Ovary (tissue), 9 donors: ENCODE results near the gene SLC6A1. TPM values are rescaled to one million over a fixed set of nuclear protein-coding genes. Genes with fewer than 3 reads are reported as not detected.

Source experiments
- DNase-seq, 5 donors: peaks; one replicate each; pipeline ENCODE4 v3.0.0-alpha.2; 2019 to 2020
- H3K27ac ChIP-seq, 2 donors: fragments of 200-600 bp; one replicate each; pipeline versions ENCODE4 v1.5.1 to v1.8.0; 2019 to 2022
- H3K27me3 ChIP-seq: fragments of 200-600 bp; one replicate; pipeline ENCODE4 v1.8.0; 2022
- H3K36me3 ChIP-seq: fragments of 200-600 bp; sonication (generic); one replicate; pipeline ENCODE4 v1.5.1; 2019
- H3K4me1 ChIP-seq: one replicate; pipeline ENCODE4 v1.8.1; 2013; ENCODE audit warnings: mild to moderate bottlenecking, moderate library complexity; ENCODE audit not compliant: insufficient read depth
- H3K4me3 ChIP-seq: fragments of 200-600 bp; sonication (generic); one replicate; pipeline ENCODE4 v1.5.1; 2017
- H3K9me3 ChIP-seq, 2 donors: fragments of 200-600 bp in 1 of 2; sonication (generic) in 1 of 2; one replicate each; pipeline versions ENCODE4 v1.5.1 to v1.8.1; 2013 to 2019; ENCODE audit warnings: mild to moderate bottlenecking in 1 of 2, moderate library complexity in 1 of 2
- EP300 ChIP-seq: sonication (generic); formaldehyde crosslinking; IDR thresholded peaks from one replicate; pipeline ENCODE4 v1.6.1; 2017; ENCODE audit warnings: antibody characterized with exemption
- POLR2A ChIP-seq: fragments of 450-650 bp; IDR thresholded peaks from one replicate; pipeline ENCODE4 v1.6.1; 2017; ENCODE audit warnings: antibody characterized with exemption, mild to moderate bottlenecking, moderate library complexity
- WGBS, 3 donors: extraction: QIAGEN DNeasy Blood & Tissue Kit in 1 of 3; methylation state at CpG; one replicate each; pipeline versions ENCODE4 v1.1.5 to v1.1.7; 2013 to 2017; 5-methylcytosine and 5-hydroxymethylcytosine counted together
- intact Hi-C, 4 donors: fragments of 100-400 bp; cut with DNase I; formaldehyde crosslinking; loops; one replicate each; pipeline versions ENCODE4 v1.11.0 to v1.15.1; 2022 to 2023
- polyA plus RNA-seq, 2 donors: library from polyadenylated mRNA; stranded (reverse); fragments of 200-250 nt in 1 of 2; fragments of 350-450 nt in 1 of 2; fragmentation: Illumina TruSeq in 1 of 2; extraction: RNeasy Lipid Tissue Mini Kit (QIAGEN cat#74804) in 1 of 2; gene quantifications; one replicate each; pipeline ENCODE4 v1.2.3, GENCODE V29; 2013 to 2014
- total RNA-seq, 7 donors: library from RNA; depleted of rRNA in 2 of 7; stranded (reverse); fragments of >200 nt in 2 of 7; fragmentation: NEBNext Ultra II Directional in 3 of 7; extraction: Animal tissue kit (Norgen Biotek cat#: 25700) in 3 of 7; gene quantifications; one replicate each; pipeline versions ENCODE4 v1.1.0 to v1.2.4, GENCODE V29; 2016 to 2023
- TF ChIP-seq, protein P1 (sequence below), 3 donors: fragments of 450-650 bp in 2 of 3; fragments of 200-600 bp in 1 of 3; IDR thresholded peaks; one replicate each; pipeline versions ENCODE4 v1.5.1 to v1.8.0; 2016 to 2022; ENCODE audit warnings: antibody characterized with exemption in 3 of 3, mild to moderate bottlenecking in 1 of 3
- donor health status: DM: no; HTN: no; CAD: no; lungs with moderate emphysema.
- donor health status: DM: no; HTN: no; CAD: no.
- donor health status: Bipolar disorder and iron deficiency.
- donor health status: DM: yes; HTN: yes; CAD: no.
- donor health status: DM: no; HTN: no; CAD: no.
- donor health status: DM: yes; HTN: yes; CAD: no.

SLC6A1 gene
- total and polyA plus RNA-seq, 9 donors, result 0.23 to 3.3 (median 1.2) TPM

- Histone ChIP-seq H3K4me1 (peaks cover 2% of the 10 kb centered on the region), H3K36me3 (no peaks in the 10 kb centered on the region), H3K4me3 (no peak overlapping the region), H3K27me3 (no peaks in the 10 kb centered on the region), H3K27ac (no peak overlapping the region), H3K9me3 (no peaks in the 10 kb centered on the region)
- intact Hi-C loops, result no loop called here
- WGBS, 3 donors, result 40 to 47% (median 44%) methylated on average over 3 of the region's 3 CpGs
- no peak for DNase-seq
- TF ChIP-seq POLR2A (no peak), EP300 (no peak)
- TF ChIP-seq, protein P1, sequence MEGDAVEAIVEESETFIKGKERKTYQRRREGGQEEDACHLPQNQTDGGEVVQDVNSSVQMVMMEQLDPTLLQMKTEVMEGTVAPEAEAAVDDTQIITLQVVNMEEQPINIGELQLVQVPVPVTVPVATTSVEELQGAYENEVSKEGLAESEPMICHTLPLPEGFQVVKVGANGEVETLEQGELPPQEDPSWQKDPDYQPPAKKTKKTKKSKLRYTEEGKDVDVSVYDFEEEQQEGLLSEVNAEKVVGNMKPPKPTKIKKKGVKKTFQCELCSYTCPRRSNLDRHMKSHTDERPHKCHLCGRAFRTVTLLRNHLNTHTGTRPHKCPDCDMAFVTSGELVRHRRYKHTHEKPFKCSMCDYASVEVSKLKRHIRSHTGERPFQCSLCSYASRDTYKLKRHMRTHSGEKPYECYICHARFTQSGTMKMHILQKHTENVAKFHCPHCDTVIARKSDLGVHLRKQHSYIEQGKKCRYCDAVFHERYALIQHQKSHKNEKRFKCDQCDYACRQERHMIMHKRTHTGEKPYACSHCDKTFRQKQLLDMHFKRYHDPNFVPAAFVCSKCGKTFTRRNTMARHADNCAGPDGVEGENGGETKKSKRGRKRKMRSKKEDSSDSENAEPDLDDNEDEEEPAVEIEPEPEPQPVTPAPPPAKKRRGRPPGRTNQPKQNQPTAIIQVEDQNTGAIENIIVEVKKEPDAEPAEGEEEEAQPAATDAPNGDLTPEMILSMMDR (IDR thresholded peaks at IDR 0.05), result no peak
Measured at GRCh38 chr3:10994306-10994705, 1.8 kb downstream of the SLC6A1 start.

DNA sequence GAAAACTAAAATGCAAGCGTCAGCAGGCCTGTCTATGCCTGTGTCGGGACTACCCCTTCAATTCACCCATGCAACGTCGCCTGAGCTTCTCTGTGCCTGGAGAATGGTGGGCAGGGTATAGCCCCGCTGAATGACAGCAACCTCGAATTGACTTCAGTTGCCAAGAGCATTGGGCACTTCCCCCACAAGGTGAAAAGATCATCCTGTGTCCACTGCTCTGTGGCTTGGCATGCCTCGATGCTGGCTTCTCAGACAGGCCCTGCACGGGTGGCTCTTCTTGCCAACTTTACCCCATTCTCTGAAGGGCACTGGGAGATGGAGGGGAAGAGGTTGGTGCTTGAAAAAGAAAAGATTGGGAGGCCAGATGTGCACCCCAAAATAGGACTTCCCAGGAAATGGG lies 3.3 kb downstream of the SLC6A1 start:
- TF ChIP-seq EP300 (no peak), POLR2A (no peak)
- TF ChIP-seq, protein P1 (IDR thresholded peaks at IDR 0.05), result no peak
- H3K27ac ChIP-seq, result no peak overlapping the region
- H3K27me3 ChIP-seq, result no peaks in the 10 kb centered on the region
- intact Hi-C loops, result no loop called here
- peaks cover 2% of the 10 kb centered on the region for H3K4me1 ChIP-seq
- WGBS, 3 donors, result 84 to 89% (median 89%) methylated on average over 8 of the region's 8 CpGs
- no peak overlapping the region for H3K4me3 ChIP-seq
- no peaks in the 10 kb centered on the region for H3K9me3 ChIP-seq
- H3K36me3 ChIP-seq, result no peaks in the 10 kb centered on the region
- DNase-seq, result no peak

GRCh38 chr3:10996345-10997013 lies 3.9 kb downstream of the SLC6A1 start:
- H3K4me1 ChIP-seq, result peaks cover 2% of the 10 kb centered on the region
- intact Hi-C loops, result no loop called here
- H3K27ac ChIP-seq, result no peak overlapping the region
- H3K9me3 ChIP-seq, result no peaks in the 10 kb centered on the region
- no peak overlapping the region for H3K4me3 ChIP-seq
- H3K27me3 ChIP-seq, result no peaks in the 10 kb centered on the region
- 64 to 68% (median 65%) methylated on average over 5 of the region's 5 CpGs for WGBS, 3 donors
- no peak for TF ChIP-seq POLR2A
- no peak for DNase-seq
- H3K36me3 ChIP-seq, result no peaks in the 10 kb centered on the region

- H3K9me3 ChIP-seq, result no peaks in the 10 kb centered on the region
- no peaks in the 10 kb centered on the region for H3K36me3 ChIP-seq
- no peak overlapping the region for H3K4me3 ChIP-seq
- H3K27ac ChIP-seq, result no peak overlapping the region
- TF ChIP-seq POLR2A (no peak), EP300 (no peak)
- TF ChIP-seq, protein P1 (IDR thresholded peaks at IDR 0.05), result no peak
- DNase-seq, result no peak
- 62 to 78% (median 64%) methylated on average over 5 of the region's 5 CpGs for WGBS, 3 donors
- H3K27me3 ChIP-seq, result no peaks in the 10 kb centered on the region
- intact Hi-C loops, result no loop called here
- peaks cover 2% of the 10 kb centered on the region for H3K4me1 ChIP-seq
Measured at GRCh38 chr3:10997196-10997595, 4.6 kb downstream of the SLC6A1 start.

GRCh38 chr3:10998542-10998941 lies 6.0 kb downstream of the SLC6A1 start:
- DNase-seq, result peak in 1 of 5 donors; percentile 42
- no peaks in the 10 kb centered on the region for H3K27me3 ChIP-seq
- H3K4me1 ChIP-seq, result peaks cover under 1% of the 10 kb centered on the region
- no peak overlapping the region for H3K27ac ChIP-seq
- TF ChIP-seq EP300 (no peak), POLR2A (no peak)
- TF ChIP-seq, protein P1 (IDR thresholded peaks at IDR 0.05), result no peak
- H3K9me3 ChIP-seq, result no peaks in the 10 kb centered on the region
- no peaks in the 10 kb centered on the region for H3K36me3 ChIP-seq
- intact Hi-C loops, result no loop called here
- no peak overlapping the region for H3K4me3 ChIP-seq
